Ovary (tissue), 9 donors: Measurements from ENCODE around the gene MAN1A2. TPM values are rescaled to one million over a fixed set of nuclear protein-coding genes. Genes with fewer than 3 reads are reported as not detected.
A peak's percentile ranks its signal among the peaks of the same experiment; 100 is the strongest.

ENCODE experiments used
- DNase-seq, 5 donors: peaks; one replicate each; pipeline ENCODE4 v3.0.0-alpha.2; 2019 to 2020
- H3K27ac ChIP-seq, 2 donors: fragments of 200-600 bp; one replicate each; pipeline versions ENCODE4 v1.5.1 to v1.8.0; 2019 to 2022
- H3K27me3 ChIP-seq: fragments of 200-600 bp; one replicate; pipeline ENCODE4 v1.8.0; 2022
- H3K36me3 ChIP-seq: fragments of 200-600 bp; sonication (generic); one replicate; pipeline ENCODE4 v1.5.1; 2019
- H3K4me1 ChIP-seq: one replicate; pipeline ENCODE4 v1.8.1; 2013; ENCODE audit warnings: mild to moderate bottlenecking, moderate library complexity; ENCODE audit not compliant: insufficient read depth
- H3K4me3 ChIP-seq: fragments of 200-600 bp; sonication (generic); one replicate; pipeline ENCODE4 v1.5.1; 2017
- H3K9me3 ChIP-seq, 2 donors: fragments of 200-600 bp in 1 of 2; sonication (generic) in 1 of 2; one replicate each; pipeline versions ENCODE4 v1.5.1 to v1.8.1; 2013 to 2019; ENCODE audit warnings: mild to moderate bottlenecking in 1 of 2, moderate library complexity in 1 of 2
- CTCF ChIP-seq, 3 donors: fragments of 450-650 bp in 2 of 3; fragments of 200-600 bp in 1 of 3; IDR thresholded peaks; one replicate each; pipeline versions ENCODE4 v1.5.1 to v1.8.0; 2016 to 2022; ENCODE audit warnings: antibody characterized with exemption in 3 of 3, mild to moderate bottlenecking in 1 of 3
- EP300 ChIP-seq: sonication (generic); formaldehyde crosslinking; IDR thresholded peaks from one replicate; pipeline ENCODE4 v1.6.1; 2017; ENCODE audit warnings: antibody characterized with exemption
- POLR2A ChIP-seq: fragments of 450-650 bp; IDR thresholded peaks from one replicate; pipeline ENCODE4 v1.6.1; 2017; ENCODE audit warnings: antibody characterized with exemption, mild to moderate bottlenecking, moderate library complexity
- WGBS, 3 donors: extraction: QIAGEN DNeasy Blood & Tissue Kit in 1 of 3; methylation state at CpG; one replicate each; pipeline versions ENCODE4 v1.1.5 to v1.1.7; 2013 to 2017; 5-methylcytosine and 5-hydroxymethylcytosine counted together
- intact Hi-C, 4 donors: fragments of 100-400 bp; cut with DNase I; formaldehyde crosslinking; loops; one replicate each; pipeline versions ENCODE4 v1.11.0 to v1.15.1; 2022 to 2023
- polyA plus RNA-seq, 2 donors: library from polyadenylated mRNA; stranded (reverse); fragments of 200-250 nt in 1 of 2; fragments of 350-450 nt in 1 of 2; fragmentation: Illumina TruSeq in 1 of 2; extraction: RNeasy Lipid Tissue Mini Kit (QIAGEN cat#74804) in 1 of 2; gene quantifications; one replicate each; pipeline ENCODE4 v1.2.3, GENCODE V29; 2013 to 2014
- total RNA-seq, 7 donors: library from RNA; depleted of rRNA in 2 of 7; stranded (reverse); fragments of >200 nt in 2 of 7; fragmentation: NEBNext Ultra II Directional in 3 of 7; extraction: Animal tissue kit (Norgen Biotek cat#: 25700) in 3 of 7; gene quantifications; one replicate each; pipeline versions ENCODE4 v1.1.0 to v1.2.4, GENCODE V29; 2016 to 2023
- donor health status: DM: no; HTN: no; CAD: no; lungs with moderate emphysema.
- donor health status: DM: no; HTN: no; CAD: no.
- donor health status: Bipolar disorder and iron deficiency.
- donor health status: DM: yes; HTN: yes; CAD: no.
- donor health status: DM: no; HTN: no; CAD: no.
- donor health status: DM: yes; HTN: yes; CAD: no.

MAN1A2 gene
- total and polyA plus RNA-seq, 9 donors: 9.3 to 59.9 (median 44.8) TPM

- no peak overlapping the region for H3K27ac ChIP-seq
- TF ChIP-seq EP300 (no peak), POLR2A (no peak), CTCF (IDR thresholded peaks at IDR 0.05) (no peak)
- no peaks in the 10 kb centered on the region for H3K36me3 ChIP-seq
- WGBS, 3 donors: 46 to 53% (median 51%) methylated on average over 4 of the region's 4 CpGs
- no peak for DNase-seq
- no peak overlapping the region for H3K4me3 ChIP-seq
- H3K9me3 ChIP-seq: no peaks in the 10 kb centered on the region
- no peaks in the 10 kb centered on the region for H3K27me3 ChIP-seq
- peaks cover 3% of the 10 kb centered on the region for H3K4me1 ChIP-seq
- intact Hi-C loops: loop anchor here in 2 of 4 donors (10.0 kb wide), 2 partner anchors 395 to 985 kb away; partner anchors contain the start of gene ATP1A1 (in 1 of the 2)
These were observed 7.5 kb upstream of the MAN1A2 start for GRCh38 chr1:117359561-117360289.

- intact Hi-C loops: loop anchor here in 2 of 4 donors (10.0 kb wide), 2 partner anchors 392 to 988 kb away; partner anchors contain the start of gene ATP1A1 (in 1 of the 2)
- WGBS, 3 donors: 46 to 97% (median 47%) methylated on average over 1 of the region's 1 CpG
- no peak for DNase-seq
- no peaks in the 10 kb centered on the region for H3K27me3 ChIP-seq
- peak overlapping the region in 1 of 2 donors; percentile 6 for H3K27ac ChIP-seq
- no peak overlapping the region for H3K4me3 ChIP-seq
- TF ChIP-seq POLR2A (no peak), EP300 (no peak), CTCF (IDR thresholded peaks at IDR 0.05) (no peak)
- H3K9me3 ChIP-seq: no peaks in the 10 kb centered on the region
- H3K4me1 ChIP-seq: peaks cover 3% of the 10 kb centered on the region
- no peaks in the 10 kb centered on the region for H3K36me3 ChIP-seq
These were observed 4.3 kb upstream of the MAN1A2 start for GRCh38 chr1:117362986-117363385.

GRCh38 chr1:117363571-117364048 lies 3.6 kb upstream of the MAN1A2 start:
- intact Hi-C loops: loop anchor here in 2 of 4 donors (10.0 kb wide), 2 partner anchors 391 to 989 kb away; partner anchors contain the start of gene ATP1A1 (in 1 of the 2)
- peak overlapping the region in 1 of 2 donors; percentile 6 for H3K27ac ChIP-seq

GRCh38 chr1:117364240-117364639 lies 3.0 kb upstream of the MAN1A2 start:
- no peak for DNase-seq
- intact Hi-C loops: loop anchor here in 2 of 4 donors (10.0 kb wide), 2 partner anchors 391 to 989 kb away; partner anchors contain the start of gene ATP1A1 (in 1 of the 2)
- no peaks in the 10 kb centered on the region for H3K36me3 ChIP-seq
- no peak overlapping the region for H3K4me3 ChIP-seq
- no peaks in the 10 kb centered on the region for H3K9me3 ChIP-seq
- WGBS, 3 donors: 49 to 54% (median 51%) methylated on average over 4 of the region's 4 CpGs
- TF ChIP-seq EP300 (no peak), CTCF (IDR thresholded peaks at IDR 0.05) (no peak), POLR2A (no peak)
- peaks cover 3% of the 10 kb centered on the region for H3K4me1 ChIP-seq
- peak overlapping the region in 1 of 2 donors; percentile 6 for H3K27ac ChIP-seq
- H3K27me3 ChIP-seq: no peaks in the 10 kb centered on the region

More at GRCh38 chr1:117363571-117364048, 3.6 kb upstream of the MAN1A2 start:
- no peaks in the 10 kb centered on the region for H3K27me3 ChIP-seq
- no peak overlapping the region for H3K4me3 ChIP-seq
- WGBS, 3 donors: 56 to 60% (median 56%) methylated on average over 6 of the region's 6 CpGs
- no peaks in the 10 kb centered on the region for H3K36me3 ChIP-seq
- peaks cover 3% of the 10 kb centered on the region for H3K4me1 ChIP-seq
- no peak for DNase-seq
- no peaks in the 10 kb centered on the region for H3K9me3 ChIP-seq
- TF ChIP-seq CTCF (IDR thresholded peaks at IDR 0.05) (no peak), POLR2A (no peak), EP300 (no peak)
